NOMO-1 (cell line): Measurements from ENCODE around the gene ETS1.

Source experiments
- DNase-seq, 2 experiments: peaks; one replicate each; lab custom pipeline; 2025; ENCODE audit not compliant: unreplicated experiment in 2 of 2; lab: John Stamatoyannopoulos, UW

Gene ETS1

DNA sequence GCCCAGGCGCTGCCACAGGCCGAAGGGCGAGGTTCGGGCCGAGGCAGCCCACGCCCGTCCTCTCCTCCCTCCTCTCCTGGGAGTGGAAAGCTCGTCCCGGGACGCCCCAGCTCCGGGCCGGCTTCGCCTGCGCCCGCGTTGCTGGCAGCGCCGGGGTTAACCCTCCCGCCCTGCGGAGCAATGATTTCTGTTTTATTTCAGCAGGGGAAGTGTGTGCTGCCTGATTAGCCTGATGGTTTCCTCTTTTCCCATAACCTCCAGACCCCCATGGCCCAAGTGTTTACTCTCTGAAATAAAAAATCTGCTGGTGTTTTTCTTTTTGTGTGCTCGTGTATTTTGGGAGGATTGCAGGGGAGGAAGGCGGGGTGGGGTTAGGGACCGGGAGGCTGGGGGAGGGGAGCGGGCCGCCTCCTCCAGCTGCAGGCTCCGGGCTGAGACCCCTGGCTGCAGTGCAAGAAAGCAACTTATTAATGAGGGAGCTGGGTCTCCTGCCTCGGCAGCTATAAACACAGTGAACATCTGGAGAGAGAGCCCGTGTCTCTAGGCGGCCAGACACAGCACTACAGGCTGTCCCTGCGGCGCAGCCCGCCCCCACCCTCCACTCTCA, 38.6 kb downstream of the ETS1 start:
- peak; percentile 43 to 56 for DNase-seq

DNA sequence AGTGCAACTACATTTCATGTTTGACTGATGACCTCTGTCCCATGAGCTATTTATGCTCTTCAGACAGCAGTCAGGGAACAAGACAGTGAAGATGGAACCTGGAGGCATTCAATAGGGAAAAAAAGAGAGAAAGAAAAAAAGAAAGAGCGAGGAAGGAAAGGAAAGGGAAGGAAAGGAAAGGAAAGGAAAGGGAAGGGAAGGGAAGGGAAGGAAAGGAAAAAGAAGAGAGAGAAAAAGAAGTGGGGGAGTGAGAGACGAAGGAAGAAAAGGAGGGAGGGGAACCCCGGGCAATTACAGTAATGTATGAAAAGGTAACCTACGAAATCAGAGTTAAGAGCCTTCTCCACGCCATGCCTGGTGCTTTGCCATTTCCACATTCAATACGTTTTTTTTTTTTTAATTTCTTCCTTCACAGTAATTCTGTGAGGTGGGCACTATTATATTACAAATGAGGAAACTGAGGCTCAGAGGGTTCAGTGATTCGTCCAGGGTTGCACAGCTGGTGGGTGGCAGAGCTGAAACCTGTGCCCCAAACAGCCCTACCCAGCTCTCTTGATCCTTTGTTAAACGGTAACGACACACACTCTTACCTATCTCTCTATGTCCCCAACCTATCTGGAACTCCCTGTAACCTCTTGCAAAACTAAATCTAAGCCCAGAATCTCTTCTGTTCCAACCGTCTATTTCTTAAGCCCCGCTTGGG, 39.3 kb downstream of the ETS1 start:
- DNase-seq: peak; percentile 43 to 56

DNA sequence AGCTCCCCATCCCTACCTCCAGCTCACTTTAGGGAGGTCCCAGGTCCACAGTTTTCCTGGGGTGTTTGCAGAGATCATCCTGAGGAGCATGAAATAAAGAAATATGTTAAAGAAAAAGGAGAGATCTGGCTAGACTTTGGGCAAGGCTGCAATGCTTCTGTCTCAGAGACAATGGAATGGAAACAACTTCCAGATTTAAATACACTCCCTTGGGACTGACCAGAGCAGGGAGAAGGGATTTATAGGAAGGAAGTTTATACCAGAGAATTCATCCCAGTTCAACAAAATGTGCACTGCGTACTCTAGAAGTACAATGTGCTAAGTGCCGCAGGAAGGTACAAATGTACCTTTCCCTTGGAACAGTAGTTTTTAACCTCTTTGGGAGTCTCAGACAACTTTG, 40.4 kb downstream of the ETS1 start:
- DNase-seq: no peak

DNA sequence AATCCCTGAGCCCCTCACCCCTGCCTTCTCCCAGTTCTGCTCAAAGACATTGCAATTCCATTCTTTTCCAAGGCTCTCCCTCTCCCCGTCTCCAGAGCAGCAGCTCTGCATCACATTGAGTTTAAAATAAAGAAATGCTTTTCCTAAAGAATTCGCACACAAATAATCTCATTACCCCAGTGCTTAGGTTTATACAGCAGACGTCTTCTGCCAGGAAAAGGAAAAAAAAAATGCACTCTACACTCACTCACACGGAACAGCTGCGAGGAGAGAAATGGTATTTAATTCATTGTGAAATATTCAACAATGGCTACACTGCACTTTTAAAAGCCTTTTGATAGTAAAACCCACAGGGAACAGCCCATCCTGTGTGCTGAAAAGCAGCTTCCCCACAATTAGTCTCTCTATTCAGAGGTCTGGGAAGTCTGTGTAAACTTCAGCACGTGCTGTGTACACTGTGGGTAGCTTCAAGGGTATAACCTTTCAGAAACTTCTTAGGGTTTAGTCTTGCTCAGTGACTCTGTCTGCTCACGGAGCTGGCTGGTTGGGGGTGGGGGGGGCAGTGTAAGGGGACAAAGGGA, 42.8 kb downstream of the ETS1 start:
- DNase-seq: no peak

DNA sequence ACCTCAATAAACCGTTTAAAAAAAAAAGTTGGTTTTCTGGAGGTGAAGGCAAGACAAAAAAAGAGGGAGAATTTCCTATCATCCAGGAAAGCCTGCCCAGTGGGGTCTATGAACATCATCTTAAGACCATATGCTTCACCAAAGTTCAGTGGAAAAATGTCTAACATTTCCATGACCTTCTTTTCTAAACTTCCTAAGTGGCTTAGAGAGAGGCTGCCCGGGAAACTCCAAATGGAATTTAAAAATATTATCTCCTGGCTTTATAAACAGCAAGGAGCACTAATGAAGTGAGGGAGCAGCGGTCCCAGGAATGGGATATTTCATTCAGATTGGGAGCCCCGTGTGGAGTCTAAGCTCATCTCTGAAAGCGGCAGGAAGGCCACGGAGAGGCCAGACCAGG, 46.9 kb downstream of the ETS1 start:
- DNase-seq: no peak

DNA sequence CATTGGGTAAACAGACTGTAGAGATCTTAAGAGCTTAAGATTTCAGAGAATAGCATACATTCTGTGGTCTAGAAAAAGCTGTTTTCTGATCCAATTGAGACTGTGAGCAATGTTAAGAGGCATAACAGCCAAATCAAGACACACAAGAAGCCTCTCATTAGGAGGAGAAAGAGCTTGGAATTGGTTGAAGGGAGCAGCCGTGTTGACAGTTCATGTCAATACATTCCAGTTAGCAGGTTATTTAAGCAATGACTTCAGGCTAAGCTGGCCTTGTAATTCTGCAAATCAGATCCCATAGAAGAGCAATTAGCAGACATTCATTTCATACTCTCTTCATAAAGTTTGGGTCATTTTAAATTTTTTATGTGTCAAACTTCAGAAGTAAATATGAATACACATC, 50.9 kb downstream of the ETS1 start:
- no peak for DNase-seq

DNA sequence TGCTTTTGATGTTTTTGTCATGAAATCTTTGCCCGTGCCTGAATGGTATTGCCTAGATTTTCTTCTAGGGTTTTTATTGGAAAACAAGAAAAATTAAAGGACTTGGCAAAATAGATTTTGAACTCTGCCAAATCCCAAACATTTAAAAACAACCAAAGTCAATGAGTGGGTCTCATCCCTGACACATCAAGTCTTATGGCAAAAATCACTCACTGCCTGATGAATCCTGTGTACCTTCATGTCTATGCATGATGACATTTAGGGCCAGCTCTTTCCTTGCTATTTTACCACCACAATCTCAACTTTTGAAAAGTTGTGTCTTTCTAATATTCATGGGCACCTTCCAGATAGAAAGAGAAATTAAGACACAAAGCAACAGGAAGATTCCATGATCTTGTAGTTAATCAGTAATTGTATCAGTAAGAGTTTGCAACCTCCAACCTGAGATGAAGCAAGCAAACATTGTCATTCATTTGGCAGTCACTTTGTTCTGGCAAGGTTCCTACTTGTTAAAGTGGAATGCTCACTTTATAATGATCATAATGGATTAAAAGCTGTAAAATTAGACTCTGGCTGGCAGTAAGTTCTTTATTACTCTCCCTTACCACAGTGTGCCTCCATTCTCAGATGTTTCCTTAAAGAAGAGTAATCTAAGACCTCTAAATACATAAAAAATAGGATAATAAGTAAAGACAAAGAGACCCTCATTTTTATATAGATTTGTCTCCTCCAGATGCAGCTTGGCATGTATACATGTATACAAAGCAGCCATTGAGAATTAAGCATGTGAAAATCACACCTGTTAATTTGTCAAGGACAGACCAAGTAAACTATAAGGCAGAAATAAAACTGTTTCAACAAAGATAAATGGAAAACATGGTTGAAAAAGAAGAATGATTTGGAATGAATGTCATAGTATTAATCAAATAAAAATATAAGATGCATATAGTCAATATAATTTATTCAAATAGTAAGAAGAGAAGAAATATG, 51.6 kb downstream of the ETS1 start:
- DNase-seq: no peak

DNA sequence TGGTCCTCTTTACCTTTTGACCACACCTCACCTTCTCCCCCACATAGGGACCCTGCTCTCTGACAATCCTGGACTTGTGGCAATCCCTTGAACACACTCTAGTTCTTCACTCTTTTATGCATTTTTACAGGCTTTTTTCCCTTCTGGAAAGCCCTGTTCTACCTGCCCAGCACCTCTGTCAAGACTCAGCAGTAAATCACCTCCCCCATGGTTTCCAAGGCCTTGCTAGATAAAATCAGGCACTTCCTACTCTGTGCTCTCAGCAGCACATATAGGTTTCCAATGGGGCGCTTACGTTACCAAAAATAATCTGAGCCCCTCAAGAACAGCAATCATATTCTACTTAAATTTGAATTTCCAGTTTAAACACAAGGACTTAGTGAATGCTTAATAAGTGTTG, 53.9 kb downstream of the ETS1 start:
- no peak for DNase-seq

DNA sequence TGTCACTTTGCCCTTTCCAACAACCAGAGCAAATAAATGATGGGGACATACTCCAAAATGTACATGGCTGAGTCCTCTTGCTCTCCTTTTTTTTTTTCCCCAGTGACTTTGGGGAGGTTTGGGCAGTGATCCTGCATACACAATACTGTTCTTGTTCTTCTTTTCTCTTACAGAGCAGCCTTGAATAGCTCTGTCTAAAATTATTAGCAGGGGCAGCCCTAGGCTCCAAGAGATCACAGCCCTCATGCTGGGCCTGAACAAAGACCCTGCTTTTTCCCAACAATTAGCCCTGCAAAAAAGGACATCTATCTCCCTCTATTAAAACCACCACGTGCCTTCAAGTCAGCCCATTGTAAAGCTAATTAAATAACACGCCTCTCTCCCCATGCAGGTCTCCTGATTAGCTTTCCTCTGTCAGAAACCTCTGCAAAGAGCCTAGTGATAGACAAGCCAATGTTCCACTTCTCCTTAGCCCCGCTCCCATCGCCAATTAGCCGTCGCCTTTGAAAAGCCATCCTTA, 54.7 kb downstream of the ETS1 start:
- no peak for DNase-seq

DNA sequence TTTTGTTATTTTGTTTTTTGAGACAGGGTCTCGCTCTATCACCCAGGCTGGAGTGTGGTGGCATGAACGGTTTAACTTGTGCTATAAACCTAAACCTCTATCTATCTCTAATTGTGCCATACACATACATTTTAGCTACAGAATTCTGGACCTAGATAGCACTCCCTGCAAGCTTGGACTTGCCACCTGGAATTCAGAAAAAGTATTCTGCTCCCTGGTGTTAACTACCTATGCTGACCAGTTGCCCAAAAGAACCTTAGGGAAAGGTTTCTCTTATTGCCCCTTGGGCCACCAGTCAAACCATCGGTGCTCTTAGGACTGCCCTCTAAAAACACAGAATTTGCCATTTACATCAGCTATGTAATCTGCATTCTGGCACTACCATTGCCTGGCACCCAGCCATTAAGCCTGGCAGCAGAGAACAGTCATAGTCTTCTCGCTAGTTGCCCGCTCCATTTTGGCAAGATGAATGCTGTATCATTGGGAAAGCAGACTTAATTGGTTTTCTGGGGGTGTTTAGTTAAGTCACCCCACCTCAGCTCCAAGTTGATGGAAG, 55.3 kb downstream of the ETS1 start:
- DNase-seq: no peak

DNA sequence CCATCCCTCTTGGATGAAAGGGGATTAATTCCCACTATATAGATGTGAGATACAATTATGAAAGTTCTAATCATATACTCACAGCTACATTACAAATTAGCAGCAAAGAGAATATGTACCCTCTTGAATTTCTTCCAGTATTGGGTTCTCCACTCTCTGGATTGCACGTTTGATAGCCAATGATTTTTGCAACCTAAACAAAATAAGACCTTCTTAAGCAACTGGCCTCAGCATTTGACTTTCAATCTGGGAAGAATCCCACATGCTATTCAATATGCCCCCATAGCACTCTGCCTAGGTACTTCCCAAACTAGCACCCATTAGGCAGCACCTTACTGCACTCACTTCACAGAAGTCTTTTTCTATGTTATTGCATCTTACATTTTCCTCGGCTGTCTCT, 55.8 kb downstream of the ETS1 start:
- no peak for DNase-seq

DNA sequence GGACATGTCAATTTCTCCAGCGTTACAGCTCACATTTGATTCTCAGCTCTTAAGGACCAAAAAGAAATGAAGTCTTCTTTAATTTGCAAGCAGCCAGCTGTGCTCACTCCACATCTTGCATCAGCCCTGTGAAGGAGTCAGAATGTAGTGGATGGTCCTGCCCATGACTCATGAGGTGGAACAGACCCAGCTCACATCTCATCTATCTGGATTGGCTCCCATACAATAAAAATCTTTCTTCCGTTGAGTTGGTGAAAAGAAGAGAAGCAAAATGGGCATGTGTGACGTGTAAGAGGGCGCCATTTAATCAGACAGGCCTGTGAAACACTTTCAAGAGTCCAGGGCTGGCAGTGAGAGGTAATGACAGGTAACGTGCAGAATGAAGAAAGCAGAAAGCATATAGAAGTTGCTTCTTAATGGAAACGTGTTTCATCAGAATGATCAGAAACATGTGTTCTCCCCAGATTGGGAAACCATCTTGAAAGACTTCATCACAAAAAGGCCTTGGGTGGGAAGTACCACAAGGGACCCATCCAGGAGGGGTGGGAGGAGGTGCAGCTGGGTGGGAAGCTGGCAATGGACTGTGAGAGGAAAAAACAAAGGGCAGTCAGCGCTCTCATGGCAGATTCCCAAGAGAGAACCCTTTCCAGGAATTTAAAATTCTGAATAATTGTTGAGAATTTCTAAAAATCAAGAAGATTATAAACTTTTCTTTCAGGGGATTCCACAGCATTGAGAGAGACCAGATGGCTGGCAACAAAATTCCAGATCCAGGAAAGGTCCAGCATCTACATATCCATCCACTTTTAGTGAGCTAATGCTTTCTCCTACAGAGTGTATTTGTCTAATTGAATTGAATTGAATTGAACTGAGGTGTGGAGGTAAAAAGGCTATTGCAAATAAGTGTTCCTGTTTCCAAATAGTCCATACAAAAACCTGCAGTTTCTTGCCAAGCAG, 57.0 kb downstream of the ETS1 start:
- no peak for DNase-seq

DNA sequence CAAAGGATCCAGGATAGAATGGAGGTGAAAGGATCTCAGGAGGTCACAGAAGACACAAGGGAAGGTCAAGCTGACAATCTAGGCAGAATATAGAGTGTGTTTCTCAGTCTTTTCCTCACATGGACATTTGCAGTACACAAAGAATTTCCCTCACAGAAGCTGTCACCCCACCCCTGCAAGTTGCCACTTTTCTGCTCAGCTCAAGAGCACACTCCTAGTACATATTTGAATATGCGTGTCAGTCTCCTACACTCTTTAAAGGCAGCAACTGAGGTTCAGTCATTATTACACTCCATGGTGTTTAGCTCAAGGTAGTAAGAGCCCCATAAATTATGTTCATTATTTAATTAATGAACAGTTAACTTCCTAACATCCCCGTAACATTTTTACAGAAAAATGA, 59.1 kb downstream of the ETS1 start:
- DNase-seq: no peak

DNA sequence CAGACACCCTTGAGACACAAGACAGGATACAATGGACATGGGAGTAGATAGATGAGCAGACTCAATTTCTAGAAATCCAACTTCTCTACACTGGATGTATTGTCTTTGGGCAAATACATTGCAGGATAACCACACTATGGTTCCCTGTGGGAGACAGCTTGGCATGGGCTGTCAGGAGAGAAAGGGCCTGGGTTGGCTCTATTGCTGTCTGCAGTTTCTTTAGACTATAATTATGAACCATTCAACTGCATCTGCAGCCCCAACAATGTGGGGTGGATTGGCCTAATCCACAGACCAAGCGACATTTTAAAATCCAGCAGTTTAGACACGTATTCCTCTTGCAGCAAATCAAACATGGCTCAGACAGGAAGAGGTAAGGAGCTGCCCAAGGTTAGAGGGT, 60.3 kb downstream of the ETS1 start:
- no peak for DNase-seq

DNA sequence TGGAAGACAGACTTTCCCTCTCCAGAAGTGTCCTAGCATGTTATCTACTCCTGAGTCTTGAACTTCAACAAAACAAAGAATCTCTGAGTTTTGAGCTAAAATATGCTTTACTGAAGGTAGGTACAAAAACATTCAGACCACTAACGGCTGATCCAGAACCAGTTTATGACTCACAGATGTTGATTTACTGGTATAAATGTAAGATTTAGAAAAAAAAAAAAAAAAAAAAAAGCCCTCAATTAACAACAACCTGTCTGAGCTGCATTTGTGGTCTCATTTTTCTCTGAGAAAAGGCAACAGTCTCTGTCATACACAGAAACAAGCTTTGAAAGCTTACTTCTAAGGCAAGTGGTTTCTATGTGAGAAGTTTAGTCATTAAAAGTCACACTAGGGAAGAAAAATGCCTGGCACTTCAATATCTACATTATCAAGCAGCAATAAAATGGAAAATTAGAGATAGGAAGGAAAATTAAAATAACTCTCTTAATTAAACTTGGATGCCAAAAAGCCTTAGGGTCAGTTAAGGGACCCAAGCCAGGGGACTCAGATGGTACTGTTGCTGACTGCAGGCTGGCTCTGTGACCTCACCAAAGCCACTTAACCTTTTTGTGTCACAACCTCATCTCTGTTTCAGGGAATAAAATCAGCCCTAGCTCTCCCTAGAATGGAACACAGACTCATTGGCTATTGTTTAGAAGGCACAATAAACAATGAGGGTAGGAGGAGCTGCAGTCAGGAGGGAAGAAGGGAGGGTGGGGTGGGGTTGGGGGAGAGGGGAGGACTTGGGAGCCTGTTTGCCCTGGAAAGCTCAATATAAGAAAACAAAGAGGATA, 61.7 kb downstream of the ETS1 start:
- no peak for DNase-seq

DNA sequence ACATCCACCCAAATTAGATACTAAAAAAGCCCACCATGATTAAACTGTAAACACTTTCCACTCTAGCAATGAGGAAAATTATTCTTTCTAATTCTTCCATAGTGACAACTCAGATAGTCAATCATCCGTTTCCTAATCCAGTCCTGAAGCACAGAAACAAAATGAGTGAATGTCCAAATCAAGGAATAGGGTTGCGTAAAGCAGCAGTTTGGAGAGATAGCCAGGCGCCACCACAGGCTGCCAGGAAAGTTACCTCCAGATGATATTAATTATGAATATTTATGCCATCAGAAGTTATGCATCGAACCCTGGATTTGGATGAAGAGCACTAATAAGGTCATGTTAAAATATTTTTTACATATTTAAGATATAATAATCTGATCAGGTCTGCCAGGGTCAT, 63.2 kb downstream of the ETS1 start:
- DNase-seq: no peak

DNA sequence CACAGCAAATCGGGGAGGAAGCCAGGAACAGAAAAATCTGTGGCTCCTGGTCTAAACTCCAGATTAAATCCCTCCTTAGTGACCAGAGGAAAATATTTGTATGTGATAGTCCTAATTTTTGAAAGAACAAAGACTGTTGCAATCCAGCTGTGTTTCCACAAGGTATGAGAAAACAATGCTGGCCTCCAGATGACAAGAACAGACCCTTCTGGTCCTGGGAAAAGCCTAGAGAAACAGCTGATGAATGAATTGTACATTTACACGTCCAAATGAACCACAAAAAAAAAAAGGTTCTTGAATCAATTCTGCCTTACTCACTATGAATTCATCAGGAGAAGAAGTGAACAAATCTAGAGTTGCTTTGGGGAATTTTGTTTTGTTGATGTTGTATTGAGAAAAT, 63.7 kb downstream of the ETS1 start:
- DNase-seq: no peak

DNA sequence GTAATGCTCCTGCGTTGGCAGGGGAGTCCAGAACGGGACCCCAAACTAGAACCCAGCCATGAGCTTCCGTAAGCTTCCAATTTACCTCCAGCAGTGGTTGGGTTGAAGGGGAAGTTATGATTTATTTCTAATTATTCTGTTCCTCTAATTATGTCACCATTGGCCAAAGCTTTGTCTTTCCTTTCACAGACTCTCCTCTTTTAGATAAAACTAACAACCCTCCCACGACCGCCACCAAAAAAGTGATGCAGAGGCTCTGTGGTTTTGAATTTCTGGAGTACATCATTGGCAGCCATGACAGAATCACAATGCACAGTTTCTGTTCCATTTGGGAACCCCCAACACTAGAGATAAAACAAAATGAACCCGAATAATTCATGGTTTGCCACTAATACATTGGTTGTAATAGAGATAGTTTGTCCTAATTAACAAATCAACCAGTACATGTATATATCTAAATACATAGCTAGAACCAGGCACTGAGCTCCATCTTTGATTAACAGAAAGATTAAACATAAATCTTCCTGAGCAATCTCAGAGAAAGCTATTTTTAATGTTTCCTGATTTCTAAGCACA, 64.3 kb downstream of the ETS1 start:
- peak in 1 of 2 experiments; percentile 68 for DNase-seq
